K562 (cell line): ENCODE results near the gene MYO16. TPM values are rescaled to one million over a fixed set of nuclear protein-coding genes. Genes with fewer than 3 reads are reported as not detected.

ENCODE experiments used
- ATAC-seq: fragments of 200-7000 bp; cut with Tn5 transposase; 3 replicates; pipeline ENCODE4 v1.9.1; 2020; ENCODE audit warnings: moderate library complexity
- BruUV-seq: library from RNA; stranded (reverse); fragments of 400-500 nt; replicated peaks from 2 replicates; lab custom pipeline; 2021; lab: Mats Ljungman, UMichigan
- CTCF ChIA-PET: fragments of 300-600 bp; formaldehyde crosslinking; extraction: SDS; loops from one replicate; lab custom pipeline; 2021; ENCODE audit warnings: low intra/inter-chr PET ratio; lab: Yijun Ruan, JAX
- POLR2A ChIA-PET: fragments of 300-600, 350-650 bp; sonication (Branson Sonifier 250); formaldehyde crosslinking; extraction: SDS; loops from one replicate; lab custom pipeline; 2021; ENCODE audit warnings: antibody characterized with exemption, inconsistent platforms; lab: Yijun Ruan, JAX
- DNase-seq, 4 experiments: peaks; one replicate each; pipeline versions ENCODE4 v3.0.0 to v3.0.0-alpha.2; 2011 to 2018; ENCODE audit warnings: low spot score in 3 of 4, mixed read lengths in 3 of 4; ENCODE audit errors: extremely low read depth in 1 of 4
- FAIRE-seq: peaks from 2 replicates; lab custom pipeline; 2011; peaks lifted over from hg19 to GRCh38; lab: Jason Lieb, UNC
- H2AFZ ChIP-seq: 2 replicates; pipeline ENCODE4 v1.6.0; 2011; ENCODE audit warnings: low read depth, low read length, control low read depth, inconsistent platforms
- H3K27ac ChIP-seq: fragments of 200-600 bp; 3 replicates; pipeline ENCODE4 v1.8.0; 2011; ENCODE audit warnings: low read depth, mild to moderate bottlenecking, control low read depth, inconsistent platforms, low read length, moderate library complexity, mixed read lengths; ENCODE audit errors: extremely low read depth
- H3K27me3 ChIP-seq, 2 experiments: fragments of 300-600 bp in 1 of 2; 2 replicates in 1 of 2; 3 replicates in 1 of 2; pipeline versions ENCODE4 v1.6.0 to v1.8.0; 2011; ENCODE audit warnings: inconsistent platforms in 2 of 2, low read length in 2 of 2, mild to moderate bottlenecking in 1 of 2, mixed read lengths in 1 of 2, moderate library complexity in 1 of 2; ENCODE audit not compliant: control insufficient read depth in 2 of 2, insufficient read depth in 2 of 2
- H3K36me3 ChIP-seq: fragments of 300-600 bp; 3 replicates; pipeline ENCODE4 v1.8.0; 2011; ENCODE audit warnings: mild to moderate bottlenecking, low read length, inconsistent platforms; ENCODE audit not compliant: control insufficient read depth, insufficient read depth
- H3K4me1 ChIP-seq, 2 experiments: fragments of 200-600 bp in 1 of 2; replicated peaks in 1 of 2; 2 replicates in 1 of 2; 3 replicates in 1 of 2; pipeline versions ENCODE4 v1.5.1 to v1.8.0; 2011; ENCODE audit warnings: inconsistent platforms in 2 of 2, low read length in 2 of 2, mild to moderate bottlenecking in 1 of 2, mixed read lengths in 1 of 2, moderate library complexity in 1 of 2; ENCODE audit not compliant: control insufficient read depth in 2 of 2, insufficient read depth in 2 of 2
- H3K4me2 ChIP-seq: 2 replicates; pipeline ENCODE4 v1.6.1; 2011; ENCODE audit warnings: low read length, control low read depth, inconsistent platforms, mixed read lengths; ENCODE audit not compliant: insufficient read depth
- H3K4me3 ChIP-seq: fragments of 200-600 bp; sonication (generic), shearing (Covaris generic); 2 replicates; pipeline ENCODE4 v1.5.1; 2016; ENCODE audit warnings: control low read depth, inconsistent platforms
- H3K79me2 ChIP-seq: fragments of 200-600 bp; 3 replicates; pipeline ENCODE4 v1.8.0; 2011; ENCODE audit warnings: low read length, inconsistent platforms; ENCODE audit not compliant: control insufficient read depth, insufficient read depth
- H3K9ac ChIP-seq, 2 experiments: 2 replicates each; pipeline versions ENCODE4 v1.6.0 to v1.6.1; 2011; ENCODE audit warnings: low read depth in 2 of 2, low read length in 2 of 2, control low read depth in 1 of 2, inconsistent platforms in 1 of 2, mild to moderate bottlenecking in 1 of 2, mixed read lengths in 1 of 2; ENCODE audit not compliant: insufficient read depth in 1 of 2
- H3K9me1 ChIP-seq: one replicate; pipeline ENCODE4 v1.6.0; 2011; ENCODE audit warnings: inconsistent platforms, mild to moderate bottlenecking, low read length, moderate library complexity; ENCODE audit not compliant: control insufficient read depth, insufficient read depth
- H3K9me3 ChIP-seq: replicated peaks from 2 replicates; pipeline ENCODE4 v1.5.1; 2011; ENCODE audit warnings: low read depth, low read length, inconsistent platforms; ENCODE audit not compliant: control insufficient read depth, insufficient read depth
- H4K20me1 ChIP-seq: replicated peaks from 2 replicates; pipeline ENCODE4 v1.6.1; 2011; ENCODE audit warnings: low read length, inconsistent platforms, mixed read lengths; ENCODE audit not compliant: control insufficient read depth, insufficient read depth
- DNMT1 ChIP-seq: fragments of 450-650 bp; IDR thresholded peaks from 2 replicates; pipeline ENCODE4 v1.6.1; 2016; ENCODE audit warnings: antibody characterized with exemption, mild to moderate bottlenecking
- FIP1L1 ChIP-seq: fragments of 200-400 bp; formaldehyde crosslinking; IDR thresholded peaks from 2 replicates; pipeline ENCODE4 v1.6.1; 2018; ENCODE audit warnings: mild to moderate bottlenecking, low read depth, low read length; ENCODE audit not compliant: poor library complexity, severe bottlenecking
- HMGXB4 ChIP-seq: sonication (generic); formaldehyde crosslinking; IDR thresholded peaks from 2 replicates; pipeline ENCODE4 v1.8.1; 2023; ENCODE audit warnings: mild to moderate bottlenecking, missing genetic modification reagents
- ID3 ChIP-seq, 2 experiments: fragments of 250-450 bp in 1 of 2; fragments of 450-650 bp in 1 of 2; sonication (Bioruptor Pico) in 1 of 2; IDR thresholded peaks; 2 replicates each; pipeline versions ENCODE4 v1.6.1 to v1.8.0; 2016 to 2021; ENCODE audit warnings: mild to moderate bottlenecking in 2 of 2, moderate library complexity in 2 of 2, missing compliant biosample characterization in 1 of 2, missing genetic modification characterization in 1 of 2
- PHF21A ChIP-seq: fragments of 450-650 bp; IDR thresholded peaks from 2 replicates; pipeline ENCODE4 v1.6.1; 2017; ENCODE audit warnings: low read depth, borderline replicate concordance
- RBM14 ChIP-seq: fragments of 200-400 bp; formaldehyde crosslinking; IDR thresholded peaks from 2 replicates; pipeline ENCODE4 v1.6.1; 2018; ENCODE audit warnings: low read depth, mild to moderate bottlenecking, low read length, moderate library complexity, borderline replicate concordance; ENCODE audit not compliant: insufficient read depth
- SAFB ChIP-seq: fragments of 200-400 bp; formaldehyde crosslinking; IDR thresholded peaks from 2 replicates; pipeline ENCODE4 v1.6.1; 2017; ENCODE audit warnings: low read depth, low read length, borderline replicate concordance
- ZFP36 ChIP-seq: fragments of 150-350 bp; IDR thresholded peaks from 2 replicates; pipeline ENCODE4 v1.6.1; 2018; ENCODE audit warnings: low read length, low read depth; ENCODE audit not compliant: partially characterized antibody
- ZNF197 ChIP-seq: fragments of 200-800 bp; sonication (Bioruptor generic); IDR thresholded peaks from 2 replicates; pipeline ENCODE4 v1.6.1; 2016; ENCODE audit warnings: low read depth, missing genetic modification characterization, missing compliant biosample characterization
- ZNF212 ChIP-seq: fragments of 450-650 bp; formaldehyde crosslinking; IDR thresholded peaks from 2 replicates; pipeline ENCODE4 v1.4.0; 2020; ENCODE audit warnings: mild to moderate bottlenecking
- WGBS: fragments of 100-300 bp; shearing (Covaris generic); methylation state at CpG from one replicate; pipeline ENCODE4 v1.1.6; 2016; ENCODE audit warnings: low coverage, mixed read lengths; ENCODE audit not compliant: insufficient coverage; ENCODE audit errors: missing lambda C conversion rate; 5-methylcytosine and 5-hydroxymethylcytosine counted together
- in situ Hi-C: fragments of 300-500 bp; cut with MboI; formaldehyde crosslinking; loops from 4 replicates; pipeline ENCODE4 v1.15.0; 2018; ENCODE audit warnings: inconsistent platforms, mixed read lengths
- intact Hi-C: fragments of 100-400 bp; cut with micrococcal nuclease; formaldehyde crosslinking; loops from 2 replicates; pipeline ENCODE4 v1.14.2; 2022
- polyA plus RNA-seq, 8 experiments: library from polyadenylated mRNA; depleted of rRNA in 4 of 8; stranded (reverse) in 5 of 8; unstranded in 3 of 8; fragments of >200 nt; fragmentation: Nextera tagmentation in 2 of 8; fragmentation: Illumina TruSeq in 1 of 8; extraction: Ambion mirVana in 2 of 8; extraction: Trizol in 1 of 8; gene quantifications; 2 replicates each; pipeline versions ENCODE4 v1.2.1 to v1.2.3, GENCODE V29; 2011 to 2014; ENCODE audit warnings: inconsistent platforms in 1 of 8, missing spikeins in 1 of 8
- total RNA-seq, 7 experiments: library from RNA; depleted of rRNA in 6 of 7; stranded (reverse); fragments of >200 nt in 6 of 7; fragmentation: Illumina TruSeq in 2 of 7; extraction: Trizol in 2 of 7; gene quantifications; 2 replicates each; pipeline versions ENCODE4 v1.2.1 to v1.2.3, GENCODE V29; 2011 to 2021; ENCODE audit warnings: low replicate concordance in 1 of 7
- TF ChIP-seq, protein P1 (sequence below): fragments of 450-650 bp; formaldehyde crosslinking; conservative IDR thresholded peaks from 2 replicates; pipeline ENCODE4 v1.4.0; 2022; ENCODE audit warnings: mild to moderate bottlenecking, missing genetic modification characterization

The MYO16 gene
- total and polyA plus RNA-seq, 9 of the 15 experiments (the other 6 are each of a cell fraction or from before 2014, with no cell fraction given) = 4.3 to 45.7 (median 12.1) TPM

DNA sequence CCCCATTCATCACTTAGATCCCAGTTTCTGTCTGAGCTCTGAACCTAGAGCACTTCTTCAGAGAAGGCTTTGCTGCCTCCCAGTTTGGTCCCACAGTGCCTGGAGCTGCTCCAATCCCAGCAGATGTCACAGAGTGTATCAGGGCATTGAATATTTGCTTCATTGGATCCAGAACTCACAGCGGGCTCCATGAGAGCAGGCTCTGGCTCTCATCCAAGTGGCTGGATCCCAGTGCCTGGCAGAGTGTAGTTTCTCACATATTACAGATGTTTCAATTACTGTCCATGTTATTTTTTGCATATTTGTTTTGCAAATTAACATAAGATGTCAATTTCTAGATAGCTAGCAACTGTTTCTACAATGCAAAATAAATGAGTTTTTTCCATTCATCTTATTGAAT lies 50.6 kb downstream of the MYO16 start:
- POLR2A ChIA-PET = interaction anchor here (0.6 to 1.7 kb wide), 2 partner anchors 10 to 13 kb away, joined by 3 read pairs; no protein-coding TSS in a partner anchor
- Histone ChIP-seq H3K4me2 (no peak overlapping the region), H3K9ac (no peak overlapping the region), H3K36me3 (no peaks in the 10 kb centered on the region), H3K9me3 (peaks cover 7% of the 10 kb centered on the region; the same call in 1 of the 2 replicates), H4K20me1 (no peaks in the 10 kb centered on the region), H3K4me1 (peaks cover 5 to 7% of the 10 kb centered on the region in 2 experiments; a peak in 3 of 5 replicates), H3K9me1 (no peaks in the 10 kb centered on the region), H3K27ac (no peak overlapping the region), H3K4me3 (no peak overlapping the region), H3K27me3 (no peaks in the 10 kb centered on the region), H3K79me2 (no peaks in the 10 kb centered on the region), H2AFZ (no peak overlapping the region)
- in situ Hi-C loops (no loop called here), intact Hi-C loops (no loop called here)
- no peak for FAIRE-seq
- CTCF ChIA-PET = no interaction called here
- no TSS peak for BruUV-seq
- ATAC-seq = no peak
- no peak for TF ChIP-seq DNMT1
- TF ChIP-seq FIP1L1 = no peak
- TF ChIP-seq ZFP36 = no peak
- no peak for TF ChIP-seq ZNF197 (CRISPR knock-in tag)
- TF ChIP-seq PHF21A = no peak
- no peak for TF ChIP-seq HMGXB4 (CRISPR knock-in tag)
- TF ChIP-seq RBM14 = no peak
- TF ChIP-seq ZNF212 (CRISPR knock-in tag) = no peak
- TF ChIP-seq SAFB = no peak
- TF ChIP-seq, protein P1, sequence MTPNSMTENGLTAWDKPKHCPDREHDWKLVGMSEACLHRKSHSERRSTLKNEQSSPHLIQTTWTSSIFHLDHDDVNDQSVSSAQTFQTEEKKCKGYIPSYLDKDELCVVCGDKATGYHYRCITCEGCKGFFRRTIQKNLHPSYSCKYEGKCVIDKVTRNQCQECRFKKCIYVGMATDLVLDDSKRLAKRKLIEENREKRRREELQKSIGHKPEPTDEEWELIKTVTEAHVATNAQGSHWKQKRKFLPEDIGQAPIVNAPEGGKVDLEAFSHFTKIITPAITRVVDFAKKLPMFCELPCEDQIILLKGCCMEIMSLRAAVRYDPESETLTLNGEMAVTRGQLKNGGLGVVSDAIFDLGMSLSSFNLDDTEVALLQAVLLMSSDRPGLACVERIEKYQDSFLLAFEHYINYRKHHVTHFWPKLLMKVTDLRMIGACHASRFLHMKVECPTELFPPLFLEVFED (CRISPR knock-in tag) = no peak
- no peak for TF ChIP-seq ID3 (CRISPR knock-in tag; IDR thresholded peaks at IDR 0.05)
- no peak for TF ChIP-seq ID3 (tag; IDR thresholded peaks at IDR 0.05)
- 86% methylated on average over 1 of the region's 1 CpG for WGBS
- DNase-seq = no peak
